GM19023 (cell line): ENCODE results near the gene SLC35F4.
A peak's percentile ranks its signal among the peaks of the same experiment; 100 is the strongest.

Source experiments
- ATAC-seq: cut with Tn5 transposase; IDR thresholded peaks from one replicate; pipeline ENCODE4 v1.9.1; 2021; ENCODE audit warnings: mild to moderate bottlenecking, moderate library complexity; ENCODE audit not compliant: unreplicated experiment

The SLC35F4 gene

DNA sequence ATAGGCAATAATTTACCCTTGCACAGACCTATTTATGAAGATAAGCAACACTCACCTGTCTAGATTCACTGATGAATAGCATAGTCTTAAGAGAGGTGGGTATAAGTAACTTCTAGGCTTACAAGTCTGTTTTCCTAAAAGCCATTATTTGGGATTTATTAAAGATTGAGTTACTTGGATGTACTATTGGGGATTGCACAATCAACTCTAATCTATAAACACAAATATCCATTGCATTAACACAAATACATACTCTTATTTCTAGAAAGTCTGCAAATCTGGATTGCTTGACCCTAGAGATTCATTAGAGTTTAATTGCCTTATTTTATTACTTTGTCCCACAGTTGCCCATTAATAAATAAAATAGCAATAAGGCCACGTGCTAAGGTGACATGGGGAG lies 224.1 kb downstream of the SLC35F4 start:
- ATAC-seq = no peak

DNA sequence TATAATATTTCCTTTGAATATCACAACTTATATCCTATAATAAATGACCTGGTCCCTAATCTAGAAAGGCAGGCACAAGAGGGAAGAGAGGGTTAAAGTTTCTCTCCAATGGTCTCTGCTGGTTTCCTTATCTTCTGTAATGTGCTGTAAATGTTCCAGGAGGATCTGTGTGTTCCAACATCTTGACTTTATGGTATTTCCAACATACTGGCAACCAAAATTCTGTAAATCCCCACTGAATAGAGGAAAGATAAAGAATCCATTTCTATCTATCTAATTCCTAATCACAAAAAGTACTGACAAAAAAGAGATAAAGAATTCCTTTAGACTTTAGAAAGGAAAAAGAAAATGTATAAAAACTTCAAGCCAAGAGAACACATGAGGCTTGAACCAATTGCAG lies 225.9 kb downstream of the SLC35F4 start:
- no peak for ATAC-seq

- ATAC-seq = no peak
Observed at GRCh38 chr14:57637901-57638300, 228.0 kb downstream of the SLC35F4 start.

- no peak for ATAC-seq
Observed at GRCh38 chr14:57634335-57634734, 231.6 kb downstream of the SLC35F4 start.

DNA sequence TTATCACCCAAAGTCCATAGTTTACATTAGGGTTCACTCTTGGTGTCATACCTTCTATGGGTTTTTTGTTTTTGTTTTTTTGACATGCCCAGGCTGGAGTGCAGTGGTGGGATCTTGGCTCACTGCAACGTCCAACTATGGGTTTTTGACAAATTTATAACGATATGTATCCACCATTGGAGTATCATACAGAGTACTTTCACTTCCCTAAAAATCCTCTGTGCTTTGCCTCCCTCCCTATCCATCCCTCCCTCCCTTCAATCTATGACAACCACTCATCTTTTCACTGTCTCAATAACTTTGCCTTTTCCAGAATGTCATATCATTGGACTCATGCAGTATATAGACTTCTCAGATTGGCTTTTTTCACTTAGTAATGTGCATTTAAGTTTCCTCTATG lies 233.2 kb downstream of the SLC35F4 start:
- ATAC-seq = no peak

GRCh38 chr14:57617510-57617909 lies 248.4 kb downstream of the SLC35F4 start:
- ATAC-seq = no peak

DNA sequence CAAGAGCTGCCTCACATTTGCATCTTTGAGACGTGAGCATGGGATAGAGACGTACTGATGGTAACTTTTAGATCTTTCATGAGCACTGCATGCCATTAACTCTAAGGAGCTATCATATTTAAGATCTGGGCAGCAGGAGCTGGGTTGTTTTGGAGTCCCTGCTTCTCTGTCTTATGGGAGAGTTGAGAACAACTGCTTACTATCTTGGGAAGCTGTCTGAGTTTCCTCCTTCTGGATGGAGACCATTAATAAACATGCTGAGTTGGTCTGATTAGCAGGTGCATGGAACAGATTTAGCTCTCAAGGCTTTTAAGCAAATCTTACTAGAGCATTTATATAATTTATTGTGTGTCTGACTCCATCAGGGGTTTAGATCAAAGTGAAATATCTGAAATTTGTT lies 252.9 kb downstream of the SLC35F4 start:
- ATAC-seq = no peak

GRCh38 chr14:57611555-57612075 lies 254.3 kb downstream of the SLC35F4 start:
- ATAC-seq = no peak

DNA sequence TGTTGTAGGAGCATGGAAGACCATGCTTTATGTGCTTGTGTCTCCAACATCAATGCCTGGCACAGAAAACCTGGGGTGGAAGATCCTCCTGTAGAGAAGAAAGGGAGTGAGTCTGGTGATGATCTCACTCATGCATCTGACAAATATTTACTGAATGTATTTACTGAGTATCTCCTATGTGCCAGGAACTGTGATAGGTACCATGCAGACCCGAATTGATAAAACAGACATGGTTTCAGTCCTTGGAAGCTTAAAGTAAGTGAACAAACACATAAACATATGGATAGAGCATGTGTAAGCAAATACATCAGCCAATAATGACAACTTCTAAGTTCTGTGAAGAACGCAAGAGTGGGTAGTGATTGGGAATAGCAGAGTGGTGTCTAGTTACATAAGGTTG lies 255.3 kb downstream of the SLC35F4 start:
- no peak for ATAC-seq

GRCh38 chr14:57609192-57610075 lies 256.5 kb downstream of the SLC35F4 start:
- ATAC-seq = no peak

DNA sequence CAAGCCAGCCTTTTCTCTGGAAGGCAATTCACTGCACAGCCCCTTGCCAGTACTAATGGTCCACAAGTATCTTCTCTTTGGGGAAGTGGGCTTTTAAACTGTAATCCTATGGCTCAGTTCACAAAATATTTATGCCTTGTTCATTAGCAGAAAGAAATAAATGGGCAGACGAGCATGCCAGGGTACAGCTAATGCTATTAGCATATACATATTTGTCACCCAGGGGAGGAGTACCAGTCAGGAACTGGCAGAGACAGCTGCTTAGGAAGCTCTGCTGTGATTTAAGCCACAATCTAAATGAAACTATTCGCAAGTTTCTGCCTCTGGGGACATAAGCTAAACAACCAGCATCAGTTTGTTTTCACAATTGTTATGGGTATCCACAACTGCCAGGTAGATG lies 258.8 kb downstream of the SLC35F4 start:
- no peak for ATAC-seq

GRCh38 chr14:57583396-57583795 lies 282.5 kb downstream of the SLC35F4 start:
- no peak for ATAC-seq

DNA sequence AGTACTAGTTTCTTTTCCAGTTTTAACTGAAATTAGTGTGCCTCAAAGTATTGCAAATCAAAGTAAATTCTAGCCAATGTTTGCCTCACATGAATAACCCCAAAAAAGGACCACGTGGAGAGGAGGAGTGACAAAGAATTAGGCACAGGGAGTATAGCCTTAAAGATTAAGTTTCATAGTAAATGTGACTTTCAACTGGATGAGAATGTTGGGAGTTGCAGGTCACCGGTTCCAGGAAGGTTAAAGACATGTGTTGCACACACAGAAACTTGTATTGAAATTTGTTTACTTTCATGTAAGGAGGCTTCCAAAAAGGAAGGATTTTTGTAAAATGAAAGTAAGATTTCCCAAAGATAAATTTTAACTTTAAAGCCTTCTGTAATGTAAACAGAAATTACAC lies 283.1 kb downstream of the SLC35F4 start:
- ATAC-seq = no peak

DNA sequence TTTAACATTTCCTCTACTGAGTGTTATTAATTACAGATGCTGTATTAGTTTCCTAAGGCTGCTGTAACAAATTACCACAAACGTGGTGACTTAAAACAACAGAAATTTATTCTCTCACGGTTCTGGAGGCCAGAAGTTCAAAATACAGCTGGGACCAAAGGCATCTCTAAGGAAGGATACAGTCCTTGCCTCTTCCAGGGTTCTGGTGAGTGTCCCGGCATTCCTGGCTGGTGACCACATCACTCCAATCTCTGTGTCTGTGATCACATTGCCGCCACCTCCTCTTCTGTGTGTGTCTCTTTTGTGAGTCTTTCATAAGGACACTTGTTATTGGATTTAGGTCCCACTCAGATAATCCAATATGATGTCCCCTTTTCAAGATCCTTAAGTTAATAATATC lies 287.1 kb downstream of the SLC35F4 start:
- no peak for ATAC-seq

GRCh38 chr14:57576498-57576897 lies 289.4 kb downstream of the SLC35F4 start:
- no peak for ATAC-seq

DNA sequence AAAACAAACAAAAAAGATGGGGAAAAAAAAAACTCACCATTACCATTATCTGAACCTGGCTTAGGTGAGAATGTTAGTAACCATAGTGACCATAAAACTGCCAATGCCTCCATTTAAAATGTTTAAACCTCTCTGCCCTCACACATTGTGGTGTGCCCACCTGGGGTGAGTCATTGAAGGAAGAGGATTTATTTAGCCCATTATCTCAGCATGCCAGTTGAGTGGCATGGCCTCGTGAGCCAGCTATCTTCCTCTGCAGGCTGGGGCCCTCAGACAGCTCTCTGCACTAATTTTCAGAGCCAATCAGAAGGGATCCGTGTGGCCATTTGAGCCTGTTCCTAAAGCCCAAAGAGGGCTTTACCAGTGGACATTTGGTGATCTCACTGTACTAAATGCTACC lies 290.4 kb downstream of the SLC35F4 start:
- ATAC-seq = no peak

DNA sequence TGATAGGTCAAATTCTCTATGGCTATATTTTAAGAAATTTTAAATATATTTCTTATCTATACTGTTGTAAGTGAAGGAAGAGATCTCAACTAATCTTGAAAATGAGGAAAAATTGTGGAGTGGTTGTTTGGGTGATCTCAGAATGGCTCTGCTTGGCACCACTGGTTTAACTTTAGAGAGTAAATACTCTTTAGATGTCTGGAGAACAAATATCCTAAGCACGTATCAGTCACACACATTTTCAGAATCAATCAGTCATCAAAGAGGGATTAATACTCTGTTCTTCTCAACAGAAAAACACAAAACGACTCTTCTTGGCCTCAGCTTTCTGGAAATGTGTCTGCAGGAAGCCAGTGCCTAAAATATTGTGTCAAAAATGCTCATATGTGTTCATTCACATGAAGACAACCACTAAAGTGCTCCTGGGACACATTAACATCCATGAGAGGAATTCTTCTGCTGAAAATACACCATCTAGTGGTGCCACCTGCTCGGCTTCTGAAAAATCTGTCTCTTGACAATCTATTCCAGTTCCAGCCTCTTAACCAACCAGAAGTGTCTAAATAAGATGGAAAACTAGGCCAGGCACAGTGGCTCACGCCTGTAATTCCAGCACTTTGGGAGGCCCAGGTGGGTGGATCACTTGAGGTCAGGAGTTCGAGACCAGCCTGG lies 291.1 kb downstream of the SLC35F4 start:
- ATAC-seq = no peak

DNA sequence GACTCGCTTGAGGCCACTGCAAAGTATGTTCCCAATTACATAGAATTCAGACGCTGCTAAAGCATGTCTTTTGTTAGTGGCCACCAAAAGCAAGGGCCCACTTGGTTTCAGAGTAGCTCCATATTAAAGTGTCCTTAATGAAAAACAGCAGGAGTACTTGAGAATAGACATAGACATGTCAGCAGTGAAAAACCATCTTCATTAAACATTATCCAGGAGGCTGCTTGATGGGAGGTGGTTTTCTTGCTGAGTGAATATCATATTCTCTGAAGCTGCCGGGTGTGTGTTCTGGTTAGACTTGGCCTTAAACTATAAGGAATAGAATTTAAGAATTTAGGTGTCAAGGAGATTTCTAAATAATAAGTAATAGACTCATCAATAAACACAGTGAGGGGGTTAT lies 292.7 kb downstream of the SLC35F4 start:
- no peak for ATAC-seq

DNA sequence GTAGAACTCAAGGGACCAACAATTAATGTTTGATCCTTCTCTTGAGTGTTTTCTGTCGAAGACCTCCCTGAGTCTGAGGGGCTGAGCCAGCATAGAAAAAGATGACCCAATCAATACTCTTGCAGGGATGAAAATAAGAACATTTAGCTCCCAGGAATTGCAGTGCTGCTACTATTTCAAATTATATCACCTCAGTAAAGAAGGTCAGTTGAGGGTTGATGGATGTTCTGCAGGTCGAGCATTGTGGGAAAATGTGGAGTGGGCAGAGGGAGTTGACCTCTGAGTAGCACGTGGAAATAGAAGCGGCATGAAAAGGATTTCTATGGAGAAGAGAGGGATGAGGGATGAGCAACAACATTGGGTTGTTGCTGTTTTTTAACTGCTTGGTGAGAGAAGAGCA lies 297.3 kb downstream of the SLC35F4 start:
- ATAC-seq = no peak

DNA sequence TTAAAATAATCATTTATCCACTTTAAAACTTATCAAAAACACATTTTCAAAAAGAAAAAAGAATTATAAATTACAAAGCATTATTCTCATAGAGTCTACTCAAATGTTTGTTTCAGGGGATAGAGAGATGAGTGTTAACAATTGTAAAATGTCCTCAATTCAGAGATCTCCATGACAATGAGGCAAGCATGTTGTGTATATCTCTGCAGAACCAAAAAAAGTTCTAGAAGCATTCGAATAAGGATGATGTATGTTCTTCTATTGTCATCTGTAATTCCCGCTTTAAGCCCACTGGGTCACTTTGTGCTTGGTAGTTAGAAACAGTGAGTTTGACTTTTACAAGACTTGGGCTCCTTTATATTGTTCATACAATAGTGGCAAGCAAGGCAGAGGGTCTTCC lies 298.7 kb downstream of the SLC35F4 start:
- ATAC-seq = no peak

DNA sequence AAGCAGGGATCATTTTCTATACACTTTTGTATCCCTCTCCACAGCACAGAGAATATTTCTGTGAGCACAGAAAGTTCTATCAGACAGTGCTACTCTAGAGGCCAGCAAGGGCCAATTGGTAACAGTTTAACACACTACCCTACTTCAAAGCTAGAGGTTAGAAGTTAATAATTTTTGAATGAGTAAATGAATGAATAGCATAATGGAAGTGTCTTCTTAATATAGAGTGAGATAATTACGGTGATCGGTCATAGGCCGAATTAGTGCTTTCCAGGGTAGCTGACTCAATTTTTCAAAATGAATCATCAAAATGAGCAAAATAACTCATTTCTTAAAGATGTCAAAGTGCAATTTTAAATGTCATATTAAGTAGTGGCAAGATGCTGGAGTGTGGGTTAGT lies 305.2 kb downstream of the SLC35F4 start:
- ATAC-seq = peak; percentile 79

- no peak for ATAC-seq
Observed at GRCh38 chr14:57559576-57559975, 306.3 kb downstream of the SLC35F4 start.
